Spleen (tissue), 11 donors: ENCODE measurements around the gene RPP21. TPM values are rescaled to one million over a fixed set of nuclear protein-coding genes. Genes with fewer than 3 reads are reported as not detected.

Experiments
- DNase-seq: peaks from one replicate; pipeline ENCODE4 v3.0.0-alpha.2; 2020
- H3K27ac ChIP-seq, 8 donors: fragments of 200-600 bp; sonication (generic) in 7 of 8; 1 replicate in 4 of 8; 2 replicates in 4 of 8; pipeline versions ENCODE4 v1.5.0 to v1.8.0; 2016 to 2021; ENCODE audit warnings: inconsistent platforms in 4 of 8, mild to moderate bottlenecking in 4 of 8, moderate library complexity in 1 of 8
- H3K27me3 ChIP-seq, 7 donors: fragments of 200-600 bp; sonication (generic) in 6 of 7; replicated peaks in 1 of 7; 1 replicate in 4 of 7; 2 replicates in 3 of 7; pipeline versions ENCODE4 v1.5.0 to v1.8.0; 2016 to 2021; ENCODE audit warnings: inconsistent platforms in 3 of 7, mild to moderate bottlenecking in 1 of 7
- H3K36me3 ChIP-seq, 6 donors: fragments of 200-600 bp; sonication (generic) in 5 of 6; 1 replicate in 4 of 6; 2 replicates in 2 of 6; pipeline versions ENCODE4 v1.5.0 to v1.8.0; 2016 to 2021; ENCODE audit warnings: inconsistent platforms in 2 of 6
- H3K4me1 ChIP-seq, 6 donors: fragments of 200-600 bp; sonication (generic) in 5 of 6; 1 replicate in 3 of 6; 2 replicates in 3 of 6; pipeline versions ENCODE4 v1.5.0 to v1.8.0; 2016 to 2021; ENCODE audit warnings: inconsistent platforms in 3 of 6
- H3K4me3 ChIP-seq, 8 donors: fragments of 200-600 bp; sonication (generic) in 7 of 8; 1 replicate in 4 of 8; 2 replicates in 4 of 8; pipeline versions ENCODE4 v1.5.0 to v1.8.0; 2016 to 2021; ENCODE audit warnings: inconsistent platforms in 4 of 8, mild to moderate bottlenecking in 4 of 8, moderate library complexity in 2 of 8
- H3K9me3 ChIP-seq, 8 donors: fragments of 200-600 bp; sonication (generic) in 7 of 8; 1 replicate in 4 of 8; 2 replicates in 4 of 8; pipeline versions ENCODE4 v1.5.0 to v1.8.0; 2016 to 2021; ENCODE audit warnings: inconsistent platforms in 4 of 8
- CTCF ChIP-seq, 11 experiments: fragments of 200-600 bp in 7 of 11; fragments of 450-650 bp in 4 of 11; sonication (generic) in 4 of 11; IDR thresholded peaks in 8 of 11; conservative IDR thresholded peaks in 3 of 11; 1 replicate in 7 of 11; 2 replicates in 4 of 11; pipeline versions ENCODE4 v1.4.0 to v1.8.0; 2016 to 2021; ENCODE audit warnings: antibody characterized with exemption in 11 of 11, inconsistent platforms in 4 of 11, mild to moderate bottlenecking in 1 of 11
- POLR2A ChIP-seq, 3 donors: fragments of 450-650 bp; IDR thresholded peaks; one replicate each; pipeline ENCODE4 v1.5.1; 2017; ENCODE audit warnings: antibody characterized with exemption in 3 of 3, mild to moderate bottlenecking in 1 of 3
- POLR2AphosphoS5 ChIP-seq, 3 donors: sonication (generic); formaldehyde crosslinking; IDR thresholded peaks; one replicate each; pipeline ENCODE4 v1.5.1; 2017; ENCODE audit warnings: antibody characterized with exemption in 3 of 3
- WGBS, 5 donors: extraction: QIAGEN DNeasy Blood & Tissue Kit in 3 of 5; methylation state at CpG; one replicate each; pipeline versions ENCODE4 v1.1.5 to v1.1.7; 2013 to 2018; 5-methylcytosine and 5-hydroxymethylcytosine counted together
- intact Hi-C: fragments of 100-400 bp; cut with DNase I; formaldehyde crosslinking; loops from one replicate; pipeline ENCODE4 v1.15.0; 2023; ENCODE audit warnings: low total_unique reads
- polyA plus RNA-seq, 3 donors: library from polyadenylated mRNA; stranded (reverse); fragments of 200-250 nt; gene quantifications; one replicate each; pipeline ENCODE4 v1.2.1, GENCODE V29; 2013
- total RNA-seq, 7 donors: library from RNA; depleted of rRNA in 3 of 7; stranded (reverse); fragments of >200 nt in 3 of 7; fragmentation: NEBNext Ultra II Directional in 4 of 7; extraction: Animal tissue kit (Norgen Biotek cat#: 25700) in 4 of 7; gene quantifications; one replicate each; pipeline versions ENCODE4 v1.1.0 to v1.2.1, GENCODE V29; 2016 to 2021
- donor health status: healthy with polysubstance abuse.
- donor health status: DM: no; HTN: no; CAD: no; lungs with moderate emphysema.
- donor health status: DM: no; HTN: no; CAD: no.
- donor health status: Bipolar disorder and iron deficiency.
- donor health status: healthy.
- donor health status: DM: no; HTN: no; CAD: no.
- donor health status: DM: yes; HTN: yes; CAD: no.

RPP21 gene
- total and polyA plus RNA-seq, 10 donors, result 24.3 to 87.8 (median 42.5) TPM

- Histone ChIP-seq H3K4me1 (peaks cover 3 to 14% (median 10%) of the 10 kb centered on the region in 6 donors), H3K4me3 (no peak overlapping the region), H3K9me3 (peaks cover 0 to 4% (median 0%) of the 10 kb centered on the region in 8 donors), H3K36me3 (no peaks in the 10 kb centered on the region), H3K27ac (no peak overlapping the region), H3K27me3 (peaks cover 0 to 79% (median 36%) of the 10 kb centered on the region in 7 donors)
- intact Hi-C loops, result no loop called here
- DNase-seq, result no peak
- TF ChIP-seq POLR2AphosphoS5 (IDR thresholded peaks at IDR 0.05) (no peak), POLR2A (IDR thresholded peaks at IDR 0.05) (no peak), CTCF (IDR thresholded peaks at IDR 0.05 in 8 of 11, conservative IDR thresholded peaks at IDR 0.05 in 3 of 11) (no peak)
- 65 to 70% (median 69%) methylated on average over 5 of the region's 5 CpGs for WGBS, 5 donors
Observed at GRCh38 chr6:30359276-30359675, 14.3 kb downstream of the RPP21 start.

GRCh38 chr6:30360139-30360538 is 15.2 kb downstream of the RPP21 start:
- H3K27ac ChIP-seq, result no peak overlapping the region
- DNase-seq, result no peak
- H3K36me3 ChIP-seq, result no peaks in the 10 kb centered on the region
- TF ChIP-seq CTCF (IDR thresholded peaks at IDR 0.05 in 8 of 11, conservative IDR thresholded peaks at IDR 0.05 in 3 of 11), result no peak
- TF ChIP-seq POLR2A (IDR thresholded peaks at IDR 0.05), result no peak
- no peak for TF ChIP-seq POLR2AphosphoS5 (IDR thresholded peaks at IDR 0.05)
- peaks cover 3 to 14% (median 10%) of the 10 kb centered on the region in 6 donors for H3K4me1 ChIP-seq
- intact Hi-C loops, result no loop called here
- peaks cover 0 to 4% (median 0%) of the 10 kb centered on the region in 8 donors for H3K9me3 ChIP-seq
- no peak overlapping the region for H3K4me3 ChIP-seq
- WGBS, 5 donors, result 54 to 64% (median 62%) methylated on average over 13 of the region's 13 CpGs
- peaks cover 0 to 79% (median 36%) of the 10 kb centered on the region in 7 donors for H3K27me3 ChIP-seq

GRCh38 chr6:30361661-30362060 is 16.7 kb downstream of the RPP21 start:
- TF ChIP-seq POLR2AphosphoS5 (IDR thresholded peaks at IDR 0.05) (no peak), POLR2A (IDR thresholded peaks at IDR 0.05) (no peak), CTCF (IDR thresholded peaks at IDR 0.05 in 8 of 11, conservative IDR thresholded peaks at IDR 0.05 in 3 of 11) (no peak)
- 76 to 95% (median 90%) methylated on average over 2 of the region's 2 CpGs for WGBS, 5 donors
- Histone ChIP-seq H3K9me3 (peaks cover 0 to 4% (median 0%) of the 10 kb centered on the region in 8 donors), H3K4me1 (peaks cover 3 to 14% (median 10%) of the 10 kb centered on the region in 6 donors), H3K27ac (no peak overlapping the region), H3K36me3 (no peaks in the 10 kb centered on the region), H3K27me3 (peaks cover 0 to 80% (median 38%) of the 10 kb centered on the region in 7 donors), H3K4me3 (no peak overlapping the region)
- DNase-seq, result no peak
- intact Hi-C loops, result no loop called here

- no peak for DNase-seq
- TF ChIP-seq POLR2A (IDR thresholded peaks at IDR 0.05) (no peak), POLR2AphosphoS5 (IDR thresholded peaks at IDR 0.05) (no peak), CTCF (IDR thresholded peaks at IDR 0.05 in 8 of 11, conservative IDR thresholded peaks at IDR 0.05 in 3 of 11) (no peak)
- intact Hi-C loops, result no loop called here
- Histone ChIP-seq H3K4me3 (no peak overlapping the region), H3K36me3 (no peaks in the 10 kb centered on the region), H3K4me1 (peaks cover 0 to 1% (median 0%) of the 10 kb centered on the region in 6 donors), H3K27me3 (peaks cover 0 to 80% (median 21%) of the 10 kb centered on the region in 7 donors), H3K27ac (no peak overlapping the region), H3K9me3 (peaks cover 0 to 8% (median 0%) of the 10 kb centered on the region in 8 donors)
- 68 to 80% (median 73%) methylated on average over 2 of the region's 2 CpGs for WGBS, 5 donors
Observed at GRCh38 chr6:30363459-30363858, 18.5 kb downstream of the RPP21 start.
